Kidney epithelial cell (primary cell): ENCODE data around the gene DOCK4. TPM values are rescaled to one million over a fixed set of nuclear protein-coding genes. Genes with fewer than 3 reads are reported as not detected.
"Not testable (repeated sequence)": the region's sequence is repeated elsewhere in the genome, so short reads cannot be mapped to it uniquely, and the experiment has no call there.

Source experiments
- DNase-seq: peaks from one replicate; pipeline ENCODE4 v3.0.0-alpha.2; 2010; ENCODE audit warnings: low read depth
- H3K27me3 ChIP-seq: 2 replicates; pipeline ENCODE4 v1.6.0; 2011; ENCODE audit warnings: low read length; ENCODE audit not compliant: control insufficient read depth, insufficient read depth
- H3K36me3 ChIP-seq: 2 replicates; pipeline ENCODE4 v1.5.1; 2011; ENCODE audit warnings: low read length; ENCODE audit not compliant: control insufficient read depth, insufficient read depth
- H3K4me3 ChIP-seq: 2 replicates; pipeline ENCODE4 v1.5.1; 2011; ENCODE audit warnings: low read depth, mild to moderate bottlenecking, control low read depth, low read length
- total RNA-seq: library from RNA; depleted of rRNA; stranded (reverse); fragments of >200 nt; gene quantifications from 2 replicates; pipeline ENCODE4 v1.2.3, GENCODE V29; 2015
- TF ChIP-seq, protein P1 (sequence below): IDR thresholded peaks from 2 replicates; pipeline ENCODE4 v1.5.1; 2011; ENCODE audit warnings: mild to moderate bottlenecking, moderate library complexity, low read length, control low read depth, inconsistent platforms; ENCODE audit not compliant: insufficient read depth, poor library complexity, severe bottlenecking

DOCK4 gene
- total RNA-seq, 1 donor from 2014 or later = 16.8 TPM

DNA sequence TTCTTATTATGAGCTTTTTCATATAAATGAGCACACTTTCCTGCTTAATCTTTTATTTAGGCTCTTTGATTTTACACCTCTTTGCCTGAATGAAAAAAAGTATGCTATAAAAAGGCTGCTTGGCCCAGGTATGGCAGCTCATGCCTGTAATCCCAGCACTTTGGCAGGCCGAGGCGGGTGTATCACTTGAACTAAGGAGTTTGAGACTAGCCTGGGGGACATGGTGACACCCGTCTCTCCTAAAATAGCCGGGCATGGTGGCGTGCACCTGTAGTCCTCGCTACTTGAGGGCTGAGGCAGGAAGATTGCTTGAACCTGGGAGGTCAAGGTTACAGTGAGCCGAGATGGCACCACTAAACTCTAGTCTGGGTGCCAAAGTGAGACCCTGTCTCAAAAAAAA, 72.9 kb downstream of the DOCK4 start:
- TF ChIP-seq, protein P1, sequence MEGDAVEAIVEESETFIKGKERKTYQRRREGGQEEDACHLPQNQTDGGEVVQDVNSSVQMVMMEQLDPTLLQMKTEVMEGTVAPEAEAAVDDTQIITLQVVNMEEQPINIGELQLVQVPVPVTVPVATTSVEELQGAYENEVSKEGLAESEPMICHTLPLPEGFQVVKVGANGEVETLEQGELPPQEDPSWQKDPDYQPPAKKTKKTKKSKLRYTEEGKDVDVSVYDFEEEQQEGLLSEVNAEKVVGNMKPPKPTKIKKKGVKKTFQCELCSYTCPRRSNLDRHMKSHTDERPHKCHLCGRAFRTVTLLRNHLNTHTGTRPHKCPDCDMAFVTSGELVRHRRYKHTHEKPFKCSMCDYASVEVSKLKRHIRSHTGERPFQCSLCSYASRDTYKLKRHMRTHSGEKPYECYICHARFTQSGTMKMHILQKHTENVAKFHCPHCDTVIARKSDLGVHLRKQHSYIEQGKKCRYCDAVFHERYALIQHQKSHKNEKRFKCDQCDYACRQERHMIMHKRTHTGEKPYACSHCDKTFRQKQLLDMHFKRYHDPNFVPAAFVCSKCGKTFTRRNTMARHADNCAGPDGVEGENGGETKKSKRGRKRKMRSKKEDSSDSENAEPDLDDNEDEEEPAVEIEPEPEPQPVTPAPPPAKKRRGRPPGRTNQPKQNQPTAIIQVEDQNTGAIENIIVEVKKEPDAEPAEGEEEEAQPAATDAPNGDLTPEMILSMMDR = no peak
- no peaks in the 10 kb centered on the region for H3K36me3 ChIP-seq

DNA sequence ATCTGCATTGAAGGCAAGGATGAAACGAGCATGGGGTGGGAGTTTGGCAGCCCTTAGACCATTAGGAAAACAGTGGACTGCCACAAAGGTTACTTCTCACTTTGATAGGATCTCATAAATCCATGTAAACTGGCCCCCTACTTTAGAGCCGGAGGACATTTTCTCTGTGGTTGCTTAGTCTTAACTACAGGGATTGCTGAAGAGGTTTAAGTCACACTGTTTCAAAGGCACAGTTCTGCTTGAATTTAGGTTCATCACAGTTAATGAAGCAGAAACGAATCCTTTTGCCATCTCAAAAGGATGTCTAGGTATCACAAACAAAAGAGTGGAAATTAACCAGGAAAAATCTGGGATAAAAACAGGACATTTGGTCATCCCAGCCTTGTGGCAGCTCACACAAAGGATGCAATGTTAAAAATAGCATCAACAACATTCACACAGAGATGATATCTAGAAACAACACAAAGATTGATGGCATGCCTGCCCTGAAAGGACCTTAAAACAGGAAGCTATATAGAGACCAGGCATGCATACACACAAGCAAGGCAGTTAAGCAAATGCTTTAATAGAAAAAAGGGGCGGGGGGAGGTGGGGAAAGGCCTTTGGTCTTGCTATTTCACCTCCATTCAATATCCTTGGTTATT, 74.0 kb downstream of the DOCK4 start:
- DNase-seq = no peak
- Histone ChIP-seq H3K36me3 (no peaks in the 10 kb centered on the region), H3K4me3 (no peak overlapping the region), H3K27me3 (no peaks in the 10 kb centered on the region)
- TF ChIP-seq, protein P1 = no peak

More for the DNA sequence above, 72.9 kb downstream of the DOCK4 start:
- Histone ChIP-seq H3K27me3 (no peaks in the 10 kb centered on the region), H3K4me3 (no peak overlapping the region)
- no peak for DNase-seq

DNA sequence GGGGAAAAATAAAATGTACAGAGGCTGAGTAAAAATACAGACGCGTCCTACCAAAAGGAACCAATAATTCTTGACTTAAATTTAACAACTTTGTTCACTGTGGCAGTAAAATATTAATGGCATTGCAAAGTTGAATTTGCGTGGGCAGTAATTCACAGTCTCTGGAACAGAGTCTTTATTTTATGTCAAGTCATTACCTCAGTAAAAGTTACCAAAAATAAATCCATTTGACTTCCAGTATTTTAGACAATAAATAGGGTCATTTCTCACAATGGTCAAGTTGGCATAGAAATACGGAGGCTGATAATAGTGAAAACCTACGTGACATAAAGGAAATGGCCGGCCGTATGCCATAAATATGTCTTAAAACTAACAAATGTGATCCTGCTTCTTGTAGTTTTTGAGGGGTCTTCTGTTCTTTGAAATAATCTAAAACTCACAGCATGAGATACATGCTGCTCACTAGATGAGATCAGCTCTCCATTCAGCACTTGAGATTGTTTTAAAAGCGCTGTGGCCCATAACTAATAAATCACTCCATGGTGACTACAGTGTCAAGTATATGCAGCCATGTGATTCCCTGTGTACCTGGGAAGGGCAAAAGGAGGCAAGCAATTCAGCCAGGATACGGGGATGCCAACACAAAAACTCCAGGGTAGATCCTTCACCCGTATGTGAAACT, 75.3 kb downstream of the DOCK4 start:
- TF ChIP-seq, protein P1 = no peak
- H3K4me3 ChIP-seq = no peak overlapping the region
- no peaks in the 10 kb centered on the region for H3K27me3 ChIP-seq
- H3K36me3 ChIP-seq = no peaks in the 10 kb centered on the region
- DNase-seq = no peak

DNA sequence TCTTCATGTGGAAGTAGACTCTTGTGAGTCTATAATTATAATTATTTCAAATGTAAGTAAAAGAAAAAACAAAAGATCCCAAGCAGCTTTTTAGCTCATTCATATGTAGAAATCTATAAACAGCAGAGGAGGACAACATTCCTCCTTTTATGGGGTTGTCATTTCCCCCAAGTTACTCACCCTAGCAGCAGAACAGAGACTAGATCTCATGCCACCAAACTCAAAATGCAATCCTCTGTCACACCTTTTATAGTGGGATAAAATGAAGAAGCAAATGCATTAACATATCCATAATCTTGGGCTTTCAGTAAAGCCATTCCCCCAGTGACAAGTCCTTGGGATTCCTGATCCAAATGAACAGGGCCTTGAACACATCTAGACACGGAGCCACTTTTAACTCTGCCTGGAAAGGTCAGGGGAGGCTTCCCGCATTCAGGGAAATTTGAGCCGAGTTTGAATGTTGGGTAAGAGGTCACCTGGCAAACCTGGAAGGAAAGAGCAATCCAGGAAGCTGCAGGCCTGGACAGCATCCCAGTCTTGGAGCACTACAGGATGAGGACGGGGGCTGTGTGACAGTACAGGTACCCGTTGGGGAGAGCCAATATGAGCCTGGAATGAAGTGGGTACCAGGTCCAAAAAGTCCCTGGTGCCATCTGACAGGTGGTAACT, 76.4 kb downstream of the DOCK4 start:
- no peak for DNase-seq
- Histone ChIP-seq H3K27me3 (no peaks in the 10 kb centered on the region), H3K36me3 (no peaks in the 10 kb centered on the region), H3K4me3 (no peak overlapping the region)
- TF ChIP-seq, protein P1 = no peak

DNA sequence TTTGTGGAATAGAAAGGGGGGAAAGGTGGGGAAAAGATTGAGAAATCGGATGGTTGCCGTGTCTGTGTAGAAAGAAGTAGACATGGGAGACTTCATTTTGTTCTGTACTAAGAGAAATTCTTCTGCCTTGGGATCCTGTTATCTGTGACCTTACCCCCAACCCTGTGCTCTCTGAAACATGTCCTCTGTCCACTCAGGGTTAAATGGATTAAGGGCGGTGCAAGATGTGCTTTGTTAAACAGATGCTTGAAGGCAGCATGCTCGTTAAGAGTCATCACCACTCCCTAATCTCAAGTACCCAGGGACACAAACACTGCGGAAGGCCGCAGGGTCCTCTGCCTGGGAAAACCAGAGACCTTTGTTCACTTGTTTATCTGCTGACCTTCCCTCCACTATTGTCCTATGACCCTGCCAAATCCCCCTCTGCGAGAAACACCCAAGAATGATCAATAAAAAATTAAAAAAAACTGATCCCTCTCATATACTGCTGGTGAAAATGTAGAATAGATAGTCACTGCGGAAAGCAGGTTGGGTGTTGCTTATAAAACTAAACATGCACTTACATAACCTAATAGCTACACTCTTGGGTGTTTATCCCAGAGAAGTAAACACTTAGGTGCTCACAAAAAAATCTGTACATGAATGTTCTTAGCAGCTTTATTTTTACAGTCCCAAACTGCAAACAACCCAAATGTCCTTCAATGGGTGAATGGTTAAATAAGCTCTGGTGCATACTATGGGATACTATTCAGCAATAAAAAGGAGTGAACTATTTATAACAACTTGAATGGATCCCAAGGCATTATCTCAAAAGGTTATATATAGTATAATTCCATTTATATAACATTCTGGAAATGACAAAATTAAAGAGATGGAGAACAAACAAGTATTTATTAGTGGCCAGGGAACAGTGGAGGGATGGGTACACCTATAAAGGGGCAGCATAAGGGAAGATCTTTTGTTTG, 77.5 kb downstream of the DOCK4 start:
- H3K4me3 ChIP-seq, H3K36me3 ChIP-seq, DNase-seq, H3K27me3 ChIP-seq: not testable (repeated sequence)

DNA sequence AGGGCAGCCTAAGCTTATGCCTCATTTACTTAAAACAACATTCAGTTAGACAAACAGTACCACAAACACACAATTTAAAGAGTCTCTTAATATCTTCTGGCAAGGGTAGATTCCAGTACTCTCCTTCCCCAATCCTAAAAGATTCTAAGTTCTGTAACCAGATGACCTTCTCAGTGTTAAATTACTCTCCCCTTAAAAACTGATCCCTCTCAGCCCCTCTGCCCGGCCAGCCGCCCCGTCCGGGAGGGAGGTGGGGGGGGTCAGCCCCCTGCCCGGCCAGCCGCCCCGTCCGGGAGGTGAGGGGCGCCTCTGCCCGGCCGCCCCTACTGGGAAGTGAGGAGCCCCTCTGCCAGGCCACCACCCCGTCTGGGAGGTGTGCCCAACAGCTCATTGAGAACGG, 78.2 kb downstream of the DOCK4 start:
- not testable (repeated sequence) for H3K4me3 ChIP-seq, H3K36me3 ChIP-seq, H3K27me3 ChIP-seq, DNase-seq
